ENCODE data around the gene ARID1B. TPM values are rescaled to one million over a fixed set of nuclear protein-coding genes. Genes with fewer than 3 reads are reported as not detected.
A peak's percentile ranks its signal among the peaks of the same experiment; 100 is the strongest.

Gene ARID1B
- total and polyA plus RNA-seq, 2 of the 13 experiments (the other 11 are each of a cell fraction or from before 2014, with no cell fraction given): 20.1 to 32.6 TPM

DNA sequence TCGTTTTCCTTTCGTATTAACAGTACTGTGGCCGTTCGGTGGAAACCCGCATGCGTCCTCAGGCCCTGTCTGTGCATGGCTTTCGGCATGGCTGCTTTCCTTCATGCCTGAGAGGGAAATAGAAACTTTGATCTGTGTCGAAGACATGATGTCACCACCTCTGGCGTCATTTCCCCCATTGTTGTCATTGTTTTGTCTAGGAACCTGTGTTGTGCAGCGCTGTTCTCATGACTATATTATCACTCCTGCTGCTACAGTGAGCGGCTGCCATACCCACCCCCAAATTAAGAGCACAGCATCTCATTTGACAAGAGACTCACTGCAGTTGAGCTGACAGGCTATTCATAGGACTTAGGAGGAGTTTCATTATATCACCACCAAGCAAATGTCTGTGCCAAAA is 373.9 kb downstream of the ARID1B start:
- Histone ChIP-seq H3K79me2 (ENCODE audit: insufficient read depth, low read length) (no peaks in the 10 kb centered on the region), H3K36me3 (replicated peaks in 1 of 2; ENCODE audit: control insufficient read depth in 1 of 2, insufficient read depth in 2 of 2, low read length in 2 of 2) (peaks cover 21 to 46% of the 10 kb centered on the region in 2 experiments), H3K4me3 (replicated peaks in 1 of 3; ENCODE audit: insufficient read depth in 1 of 3, low read depth in 2 of 3, low read length in 3 of 3) (no peak overlapping the region), H3K27ac (ENCODE audit: extremely low read length, insufficient read depth, low read length) (no peak overlapping the region), H3K9me3 (ENCODE audit: low read length) (no peaks in the 10 kb centered on the region), H3K4me2 (ENCODE audit: low read depth, low read length) (no peak overlapping the region), H4K20me1 (ENCODE audit: insufficient read depth, low read length) (peaks cover 4% of the 10 kb centered on the region; the same call in 1 of the 2 replicates), H3K9ac (ENCODE audit: insufficient read depth, low read depth, low read length) (no peak overlapping the region), H2AFZ (ENCODE audit: low read length) (no peak overlapping the region), H3K4me1 (ENCODE audit: insufficient read depth, low read length) (no peaks in the 10 kb centered on the region), H3K27me3 (ENCODE audit: control insufficient read depth in 1 of 2, insufficient read depth in 2 of 2, low read length in 2 of 2) (no peaks in the 10 kb centered on the region)
- FAIRE-seq (no peak), DNase-seq (ENCODE audit: low spot score) (no peak), ATAC-seq (no peak)
- TF ChIP-seq ZNF225 (CRISPR knock-in tag; IDR thresholded peaks at IDR 0.05) (no peak), ZBTB38 (CRISPR knock-in tag; IDR thresholded peaks at IDR 0.05) (0 out of 2 replicates have a peak, but pooled peaks have one; percentile 15)
- TF ChIP-seq, protein P1, sequence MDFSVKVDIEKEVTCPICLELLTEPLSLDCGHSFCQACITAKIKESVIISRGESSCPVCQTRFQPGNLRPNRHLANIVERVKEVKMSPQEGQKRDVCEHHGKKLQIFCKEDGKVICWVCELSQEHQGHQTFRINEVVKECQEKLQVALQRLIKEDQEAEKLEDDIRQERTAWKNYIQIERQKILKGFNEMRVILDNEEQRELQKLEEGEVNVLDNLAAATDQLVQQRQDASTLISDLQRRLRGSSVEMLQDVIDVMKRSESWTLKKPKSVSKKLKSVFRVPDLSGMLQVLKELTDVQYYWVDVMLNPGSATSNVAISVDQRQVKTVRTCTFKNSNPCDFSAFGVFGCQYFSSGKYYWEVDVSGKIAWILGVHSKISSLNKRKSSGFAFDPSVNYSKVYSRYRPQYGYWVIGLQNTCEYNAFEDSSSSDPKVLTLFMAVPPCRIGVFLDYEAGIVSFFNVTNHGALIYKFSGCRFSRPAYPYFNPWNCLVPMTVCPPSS (IDR thresholded peaks at IDR 0.05): no peak
- TF ChIP-seq, protein P2, sequence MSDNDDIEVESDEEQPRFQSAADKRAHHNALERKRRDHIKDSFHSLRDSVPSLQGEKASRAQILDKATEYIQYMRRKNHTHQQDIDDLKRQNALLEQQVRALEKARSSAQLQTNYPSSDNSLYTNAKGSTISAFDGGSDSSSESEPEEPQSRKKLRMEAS (IDR thresholded peaks at IDR 0.05): no peak
- in situ Hi-C loops (cut with HindIII; ENCODE audit: extremely low pct_ligation_motif_present, low pct_unique_long_range_greater_than_20kb): no loop called here
- WGBS (ENCODE audit: low lambda C conversion rate): 98% methylated on average over 11 of the region's 11 CpGs
- ChIA-PET CTCF (ENCODE audit: low intra/inter-chr PET ratio, low total read pairs) (no interaction called here), POLR2A (no interaction called here)
- intact Hi-C loops (cut with micrococcal nuclease; ENCODE audit: unreplicated experiment): no loop called here
- no TSS peak for BruUV-seq (replicated peaks)

DNA sequence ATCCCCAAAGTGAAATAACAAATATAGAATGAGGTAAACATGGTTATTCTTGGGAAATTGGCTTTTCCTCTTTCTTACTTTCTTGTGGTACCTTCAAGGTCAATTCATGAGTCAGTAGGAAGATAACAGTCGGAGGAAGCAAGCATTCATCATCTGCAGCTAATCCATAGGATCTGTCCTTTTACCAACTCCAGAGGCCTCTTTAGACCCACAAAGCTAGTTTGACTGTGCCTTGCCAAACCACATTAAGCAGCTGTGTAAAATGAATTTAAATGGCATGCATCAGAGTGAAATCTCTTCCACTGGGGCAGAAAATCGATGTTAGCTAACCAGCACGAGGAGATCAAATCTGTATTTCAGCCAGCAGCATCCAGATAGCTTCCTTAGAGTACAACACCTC is 374.8 kb downstream of the ARID1B start:
- Histone ChIP-seq H3K4me1 (ENCODE audit: insufficient read depth, low read length) (no peaks in the 10 kb centered on the region), H4K20me1 (ENCODE audit: insufficient read depth, low read length) (no peaks in the 10 kb centered on the region), H3K9me3 (ENCODE audit: low read length) (no peaks in the 10 kb centered on the region), H3K36me3 (replicated peaks in 1 of 2; ENCODE audit: control insufficient read depth in 1 of 2, insufficient read depth in 2 of 2, low read length in 2 of 2) (peaks cover 25 to 53% of the 10 kb centered on the region in 2 experiments), H3K4me2 (ENCODE audit: low read depth, low read length) (no peak overlapping the region), H2AFZ (ENCODE audit: low read length) (no peak overlapping the region), H3K27me3 (ENCODE audit: control insufficient read depth in 1 of 2, insufficient read depth in 2 of 2, low read length in 2 of 2) (no peaks in the 10 kb centered on the region), H3K9ac (ENCODE audit: insufficient read depth, low read depth, low read length) (no peak overlapping the region), H3K79me2 (ENCODE audit: insufficient read depth, low read length) (no peaks in the 10 kb centered on the region), H3K27ac (ENCODE audit: extremely low read length, insufficient read depth, low read length) (no peak overlapping the region), H3K4me3 (replicated peaks in 1 of 3; ENCODE audit: insufficient read depth in 1 of 3, low read depth in 2 of 3, low read length in 3 of 3) (no peak overlapping the region)
- BruUV-seq (replicated peaks): no TSS peak
- no peak for TF ChIP-seq ZNF552 (CRISPR knock-in tag; IDR thresholded peaks at IDR 0.05; ENCODE audit: borderline replicate concordance)
- no peak for TF ChIP-seq BHLHE40 (IDR thresholded peaks at IDR 0.05; ENCODE audit: low read length)
- TF ChIP-seq KAT8 (CRISPR knock-in tag; IDR thresholded peaks at IDR 0.05): no peak
- no peak for TF ChIP-seq RELA (CRISPR knock-in tag; IDR thresholded peaks at IDR 0.05)
- no peak for TF ChIP-seq AHR (CRISPR knock-in tag; IDR thresholded peaks at IDR 0.05)
- intact Hi-C loops (cut with micrococcal nuclease; ENCODE audit: unreplicated experiment) (no loop called here), in situ Hi-C loops (cut with HindIII; ENCODE audit: extremely low pct_ligation_motif_present, low pct_unique_long_range_greater_than_20kb) (no loop called here)
- DNase-seq (ENCODE audit: low spot score) (no peak), ATAC-seq (no peak), FAIRE-seq (no peak)
- ChIA-PET CTCF (ENCODE audit: low intra/inter-chr PET ratio, low total read pairs) (no interaction called here), POLR2A (no interaction called here)
- WGBS (ENCODE audit: low lambda C conversion rate): 90% methylated on average over 3 of the region's 3 CpGs
